H1 (cell line): ENCODE measurements around the gene PPP4R4. TPM values are rescaled to one million over a fixed set of nuclear protein-coding genes. Genes with fewer than 3 reads are reported as not detected.

Source experiments
- TAF1 ChIP-seq: IDR thresholded peaks from 2 replicates; pipeline ENCODE4 v1.6.1; 2011; ENCODE audit warnings: mild to moderate bottlenecking, low read depth, low read length
- polyA plus RNA-seq, 7 experiments: library from polyadenylated mRNA; depleted of rRNA in 3 of 7; stranded (reverse) in 5 of 7; unstranded in 2 of 7; fragments of >200 nt in 5 of 7; fragments of 200-250 nt in 2 of 7; gene quantifications; 1 replicate in 5 of 7; 2 replicates in 1 of 7; 4 replicates in 1 of 7; pipeline versions ENCODE4 v1.2.1 to v1.2.3, GENCODE V29; 2011 to 2013; ENCODE audit warnings: missing spikeins in 2 of 7, mixed read lengths in 2 of 7
- total RNA-seq: library from RNA; stranded (reverse); fragmentation: NEBNext Ultra II Directional; extraction: Animal tissue kit (Norgen Biotek cat#: 25700); gene quantifications from 2 replicates; pipeline ENCODE4 v1.2.1, GENCODE V29; 2021

PPP4R4 gene
- total and polyA plus RNA-seq, 2 of the 8 experiments (the other 6 are each of a cell fraction or from before 2014, with no cell fraction given): 3.3 to 9.6 TPM

GRCh38 chr14:94126800-94127199, 47.3 kb upstream of the PPP4R4 start (continued):
- no peak for TF ChIP-seq TAF1
